ENCODE results near the gene VIM.

VIM gene

GRCh38 chr10:17286562-17287550, 58.8 kb downstream of the VIM start:
- H3K4me1 ChIP-seq (ENCODE audit: control insufficient read depth in 1 of 2, insufficient read depth in 2 of 2, low read length in 2 of 2), result no peaks in the 10 kb centered on the region
- no peak overlapping the region for H2BK12ac ChIP-seq (ENCODE audit: low read length)
- DNase-seq, result no peak
- H3K79me2 ChIP-seq (ENCODE audit: control insufficient read depth, insufficient read depth, low read length, poor library complexity), result no peaks in the 10 kb centered on the region
- no peak overlapping the region for H3K23ac ChIP-seq (ENCODE audit: low read length)
- H3K27me3 ChIP-seq (ENCODE audit: insufficient read depth, low read length), result no peaks in the 10 kb centered on the region
- no peak overlapping the region for H3K27ac ChIP-seq (ENCODE audit: low read depth, low read length)
- no peak overlapping the region for H3K18ac ChIP-seq (ENCODE audit: low read length)
- no peak overlapping the region for H2BK5ac ChIP-seq (ENCODE audit: low read depth, low read length, poor library complexity)
- no peak overlapping the region for H2BK120ac ChIP-seq (ENCODE audit: insufficient read depth, low read length, poor library complexity)
- H4K8ac ChIP-seq (ENCODE audit: low read depth, low read length), result no peak overlapping the region
- peaks cover 7% of the 10 kb centered on the region for H3K9me3 ChIP-seq (ENCODE audit: insufficient read depth, low read depth, low read length)
- no peak overlapping the region for H4K12ac ChIP-seq (ENCODE audit: low read depth, low read length)
- H3K4ac ChIP-seq (ENCODE audit: low read depth, low read length), result no peak overlapping the region
- no peaks in the 10 kb centered on the region for H3K79me1 ChIP-seq (ENCODE audit: low read length)
- no peak overlapping the region for H3K4me3 ChIP-seq (ENCODE audit: low read depth, low read length)
- H3K9ac ChIP-seq (ENCODE audit: low read length), result no peak overlapping the region
- no CpG with 5 or more reads among the region's 10 CpGs for WGBS (ENCODE audit: extremely low coverage, insufficient coverage, insufficient read length)
- H3K14ac ChIP-seq (ENCODE audit: low read length), result no peak overlapping the region
- H2AFZ ChIP-seq (ENCODE audit: insufficient read depth, low read length, poor library complexity), result no peak overlapping the region
- no peak overlapping the region for H4K91ac ChIP-seq (ENCODE audit: low read depth, low read length)
- no peaks in the 10 kb centered on the region for H3K36me3 ChIP-seq (ENCODE audit: control insufficient read depth in 1 of 2, insufficient read depth in 2 of 2, low read length in 2 of 2)
- H2AK5ac ChIP-seq (ENCODE audit: low read length), result no peak overlapping the region
- no peak overlapping the region for H3K4me2 ChIP-seq (ENCODE audit: low read length)

All from trophoblast cell (in vitro differentiated cells and primary cell).